ENCODE data around the gene CLIP3. TPM values are rescaled to one million over a fixed set of nuclear protein-coding genes. Genes with fewer than 3 reads are reported as not detected.

Gene CLIP3
- total RNA-seq, 2 experiments from 2014 or later = 0.25 to 0.60 TPM

DNA sequence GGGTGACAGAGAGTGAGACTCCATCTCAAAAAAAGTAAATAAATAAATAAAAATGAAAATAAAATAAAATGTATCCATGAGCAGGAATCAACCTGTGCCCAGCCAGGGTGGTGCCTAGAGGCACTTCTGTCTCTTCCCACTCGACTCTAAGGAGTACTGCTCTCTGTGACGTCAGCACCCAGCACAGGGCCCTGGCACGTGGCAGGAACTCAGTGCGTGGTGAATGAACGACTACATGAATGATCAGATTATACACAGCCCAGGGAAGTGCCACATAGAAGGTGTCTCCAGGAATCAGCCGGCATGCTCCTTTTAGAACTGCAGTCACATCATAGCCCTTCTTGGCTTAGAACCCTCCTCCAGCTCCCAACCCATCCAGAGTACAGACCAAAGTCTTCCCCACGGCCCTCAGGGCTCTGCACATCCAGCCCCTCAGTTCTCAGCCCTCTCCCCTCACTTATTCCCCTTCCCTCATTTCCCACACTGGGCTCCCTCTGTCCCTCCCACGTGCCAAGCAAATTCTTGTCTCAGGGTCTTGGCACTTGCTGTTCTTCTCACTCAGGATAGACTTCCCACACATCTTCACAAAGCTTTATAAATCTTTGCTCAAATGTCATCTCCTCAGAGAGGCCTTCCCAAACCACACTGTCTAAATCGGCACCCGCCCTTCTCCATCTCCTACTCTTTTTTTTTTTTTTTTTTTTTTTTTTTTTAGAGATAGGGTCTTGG lies 4.2 kb downstream of the CLIP3 start:
- Mint-ChIP-seq H3K4me3 (no peak overlapping the region), H3K36me3 (peaks cover 9% of the 10 kb centered on the region), H3K27me3 (no peaks in the 10 kb centered on the region), H3K9me3 (no peaks in the 10 kb centered on the region), H3K4me1 (peaks cover 2% of the 10 kb centered on the region), H3K27ac (no peak overlapping the region)
- DNase-seq = no peak

DNA sequence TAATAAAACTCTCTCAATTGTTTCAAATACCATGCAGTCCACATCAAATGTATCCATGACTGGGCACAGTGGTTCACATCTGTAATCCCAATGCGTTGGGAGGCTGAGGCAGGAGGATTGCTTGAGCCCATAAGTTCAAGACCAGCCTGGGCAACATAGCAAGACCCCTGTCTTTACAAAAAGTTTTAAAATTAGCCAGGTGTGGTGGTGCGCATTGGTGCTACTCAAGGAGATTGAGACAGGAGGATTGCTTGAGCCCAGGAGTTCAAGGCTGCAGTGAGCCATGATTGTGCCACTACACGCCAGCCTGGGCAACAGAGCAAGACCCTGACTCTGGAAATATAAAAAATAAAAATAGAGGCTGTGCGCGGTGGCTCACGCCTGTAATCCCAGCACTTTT lies 5.0 kb downstream of the CLIP3 start:
- Mint-ChIP-seq H3K4me1 (peaks cover 2% of the 10 kb centered on the region), H3K27ac (no peak overlapping the region), H3K36me3 (peaks cover 12% of the 10 kb centered on the region), H3K27me3 (no peaks in the 10 kb centered on the region), H3K4me3 (no peak overlapping the region), H3K9me3 (no peaks in the 10 kb centered on the region)
- DNase-seq = no peak

DNA sequence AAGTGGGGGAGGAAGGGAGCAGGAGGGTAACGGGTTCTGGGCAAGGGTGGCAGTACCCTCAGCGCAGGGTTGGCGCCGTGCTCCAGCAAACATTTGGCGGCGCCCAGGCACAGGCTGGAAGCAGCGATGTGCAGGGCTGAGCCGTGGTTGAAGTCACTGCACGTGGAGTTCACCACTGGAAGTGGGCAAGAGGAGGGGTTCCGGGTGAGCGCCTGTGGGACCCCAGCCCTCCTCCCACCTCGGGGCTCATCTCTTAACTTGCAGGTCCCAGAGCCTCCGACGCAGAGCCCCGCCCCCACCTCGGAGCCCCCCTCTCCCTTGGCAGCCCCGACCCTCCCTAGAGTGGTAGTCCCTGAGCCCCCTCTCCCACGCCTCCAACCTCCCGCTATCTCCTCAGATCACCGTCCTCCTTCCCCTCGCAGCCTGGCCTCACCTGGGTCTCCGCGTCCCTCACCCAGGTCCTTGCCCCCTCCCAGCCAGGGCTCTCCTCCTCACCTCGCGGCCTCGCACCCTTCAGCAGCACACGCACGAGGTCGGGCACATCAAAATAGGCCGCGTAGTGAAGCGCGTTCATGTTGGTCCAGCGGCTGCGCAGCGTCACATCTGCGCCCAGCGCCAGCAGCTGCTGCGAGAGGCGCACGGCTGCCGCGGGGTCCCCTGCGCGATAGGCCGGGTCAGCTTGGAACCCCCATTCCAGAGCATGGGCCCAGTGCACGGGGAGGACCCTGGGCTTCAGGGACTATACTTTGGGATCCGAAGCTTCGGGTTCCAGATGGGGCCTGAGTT lies 6.4 kb downstream of the CLIP3 start:
- H3K27me3 Mint-ChIP-seq = no peaks in the 10 kb centered on the region
- no peak overlapping the region for H3K27ac Mint-ChIP-seq
- no peak for DNase-seq
- peaks cover 12% of the 10 kb centered on the region for H3K36me3 Mint-ChIP-seq
- H3K4me3 Mint-ChIP-seq = no peak overlapping the region
- H3K9me3 Mint-ChIP-seq = no peaks in the 10 kb centered on the region
- no peaks in the 10 kb centered on the region for H3K4me1 Mint-ChIP-seq

DNA sequence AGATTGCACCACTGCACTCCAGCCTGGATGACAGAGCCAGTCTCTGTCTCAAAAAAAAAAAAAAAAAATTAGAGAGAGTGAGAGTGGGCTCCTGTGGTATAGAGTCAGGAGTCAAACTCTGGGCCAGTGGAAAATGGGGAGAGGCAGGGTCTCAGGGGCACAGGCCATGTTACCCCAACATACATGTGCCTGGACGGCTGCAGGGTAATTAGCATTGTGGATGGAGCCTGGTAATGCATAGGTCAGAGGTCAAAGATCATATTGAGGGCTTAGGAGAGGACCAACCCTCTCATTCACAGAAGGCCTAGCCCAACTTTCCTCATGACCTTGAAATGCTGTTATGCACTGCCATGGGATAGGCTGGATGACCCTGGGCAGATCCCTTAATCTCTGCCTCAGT lies 7.1 kb downstream of the CLIP3 start:
- Mint-ChIP-seq H3K4me1 (no peaks in the 10 kb centered on the region), H3K36me3 (peaks cover 11% of the 10 kb centered on the region), H3K4me3 (no peak overlapping the region), H3K27ac (no peak overlapping the region), H3K9me3 (no peaks in the 10 kb centered on the region), H3K27me3 (no peaks in the 10 kb centered on the region)
- no peak for DNase-seq

DNA sequence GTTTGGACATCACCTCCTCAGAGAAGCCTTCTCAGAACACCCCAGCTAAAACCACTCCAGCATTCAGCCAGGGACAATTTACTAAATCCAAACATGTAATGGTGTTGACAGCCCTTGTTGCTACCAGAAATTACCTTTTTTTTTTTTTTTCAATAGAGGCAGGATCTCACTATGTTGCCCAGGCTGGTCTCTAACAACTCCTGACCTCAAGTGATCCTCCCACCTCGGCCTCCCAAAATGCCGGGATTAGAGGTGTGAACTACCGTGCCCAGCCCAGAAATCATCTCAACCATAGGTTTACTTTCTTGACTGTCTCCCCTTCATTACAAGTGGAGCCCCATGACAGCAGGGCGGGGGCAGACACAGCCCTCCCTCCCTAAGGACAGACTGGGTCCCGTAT lies 9.2 kb downstream of the CLIP3 start:
- no peaks in the 10 kb centered on the region for H3K9me3 Mint-ChIP-seq
- no peaks in the 10 kb centered on the region for H3K27me3 Mint-ChIP-seq
- DNase-seq = no peak
- peaks cover 6% of the 10 kb centered on the region for H3K36me3 Mint-ChIP-seq
- no peak overlapping the region for H3K4me3 Mint-ChIP-seq
- H3K27ac Mint-ChIP-seq = no peak overlapping the region
- H3K4me1 Mint-ChIP-seq = no peaks in the 10 kb centered on the region

DNA sequence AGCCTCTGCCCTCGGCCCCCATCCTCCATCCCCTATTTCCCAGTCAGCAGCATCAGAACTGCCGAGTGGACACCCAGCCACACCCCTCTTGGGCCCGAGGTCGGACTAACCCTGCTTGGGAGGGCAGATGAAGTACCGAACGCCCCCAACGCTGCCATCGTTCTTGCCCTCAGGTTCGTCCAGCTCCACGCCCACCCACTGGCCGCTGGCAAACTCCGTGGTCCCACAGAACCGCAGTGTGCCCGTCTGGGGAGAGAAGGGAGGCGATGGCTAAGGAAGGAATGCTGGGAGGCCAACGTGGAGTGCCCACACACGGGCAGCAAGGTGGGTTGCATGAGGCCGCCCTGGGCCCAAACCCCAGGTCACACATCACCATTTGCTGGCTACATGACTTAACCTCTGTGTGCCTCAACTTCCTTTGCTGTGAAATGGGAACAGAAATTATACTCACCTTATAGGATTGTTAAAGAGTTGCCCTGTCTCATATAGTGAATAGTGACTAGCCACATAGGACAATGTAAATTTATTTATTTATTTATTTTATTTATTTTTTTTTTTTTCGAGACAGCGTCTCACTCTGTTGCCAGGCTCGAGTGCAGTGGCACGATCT lies 13.5 kb downstream of the CLIP3 start:
- Mint-ChIP-seq H3K36me3 (peaks cover 9% of the 10 kb centered on the region), H3K27me3 (no peaks in the 10 kb centered on the region)

DNA sequence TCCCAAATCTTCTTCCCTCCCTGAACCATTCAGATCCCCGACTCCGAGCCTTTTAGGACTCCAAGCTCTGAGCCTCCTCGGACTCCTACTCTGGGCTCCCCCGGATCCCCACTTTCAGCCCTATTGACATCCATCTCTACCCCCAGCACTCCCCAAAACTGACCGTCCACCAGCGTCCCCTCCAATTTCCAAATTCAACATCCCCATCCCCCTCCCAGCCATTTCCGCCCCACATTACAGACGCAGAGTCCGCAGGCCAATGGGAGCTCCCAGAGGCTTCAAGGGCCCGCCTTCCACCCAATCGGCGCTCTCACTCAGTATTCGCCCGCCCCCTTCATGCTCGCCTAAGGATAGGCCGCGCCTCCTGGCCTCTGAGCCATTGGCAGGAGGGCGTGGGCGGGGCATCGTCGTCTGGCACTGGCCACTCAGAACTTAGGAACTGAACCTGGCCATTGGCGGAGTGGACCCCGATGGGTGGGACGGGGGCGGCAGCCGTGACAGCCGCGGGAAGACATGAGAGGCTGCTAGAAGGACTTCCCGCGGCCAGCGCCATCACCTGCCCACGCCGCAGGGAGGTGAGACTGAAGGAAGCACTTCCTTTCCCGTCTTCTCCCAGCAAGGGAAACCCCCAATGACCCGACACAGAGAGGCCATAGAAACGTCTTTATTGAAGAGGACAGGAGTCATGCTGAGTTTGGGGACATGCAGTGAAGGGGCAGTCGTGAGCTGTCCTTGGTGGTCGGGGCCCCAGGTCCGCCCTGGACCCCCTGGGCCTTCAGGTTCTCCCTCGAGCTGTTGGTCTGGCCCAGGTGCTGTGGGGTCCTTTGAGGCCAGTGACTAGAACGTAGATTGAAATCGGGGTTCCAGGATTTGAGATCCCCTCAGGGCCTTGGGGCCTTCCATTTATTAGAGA lies 18.4 kb downstream of the CLIP3 start, which contains the start of gene ALKBH6:
ALKBH6 (minus strand) TSS at position 202 of the 913 bp plus-strand sequence. CDS start 816 bp downstream, outside the sequence.
- peak; percentile 100 for DNase-seq
- Mint-ChIP-seq H3K9me3 (no peaks in the 10 kb centered on the region), H3K4me3 (peak within 1 kb of the TSS; percentile 97), H3K27ac (peak within 1 kb of the TSS; percentile 95), H3K4me1 (peaks cover 30% of the 10 kb centered on the region), H3K36me3 (peaks cover 15% of the 10 kb centered on the region), H3K27me3 (no peaks in the 10 kb centered on the region)

More for the DNA sequence above, 13.5 kb downstream of the CLIP3 start:
- H3K4me3 Mint-ChIP-seq = no peak overlapping the region
- H3K4me1 Mint-ChIP-seq = peaks cover 15% of the 10 kb centered on the region
- no peaks in the 10 kb centered on the region for H3K9me3 Mint-ChIP-seq
- H3K27ac Mint-ChIP-seq = no peak overlapping the region
- no peak for DNase-seq

DNA sequence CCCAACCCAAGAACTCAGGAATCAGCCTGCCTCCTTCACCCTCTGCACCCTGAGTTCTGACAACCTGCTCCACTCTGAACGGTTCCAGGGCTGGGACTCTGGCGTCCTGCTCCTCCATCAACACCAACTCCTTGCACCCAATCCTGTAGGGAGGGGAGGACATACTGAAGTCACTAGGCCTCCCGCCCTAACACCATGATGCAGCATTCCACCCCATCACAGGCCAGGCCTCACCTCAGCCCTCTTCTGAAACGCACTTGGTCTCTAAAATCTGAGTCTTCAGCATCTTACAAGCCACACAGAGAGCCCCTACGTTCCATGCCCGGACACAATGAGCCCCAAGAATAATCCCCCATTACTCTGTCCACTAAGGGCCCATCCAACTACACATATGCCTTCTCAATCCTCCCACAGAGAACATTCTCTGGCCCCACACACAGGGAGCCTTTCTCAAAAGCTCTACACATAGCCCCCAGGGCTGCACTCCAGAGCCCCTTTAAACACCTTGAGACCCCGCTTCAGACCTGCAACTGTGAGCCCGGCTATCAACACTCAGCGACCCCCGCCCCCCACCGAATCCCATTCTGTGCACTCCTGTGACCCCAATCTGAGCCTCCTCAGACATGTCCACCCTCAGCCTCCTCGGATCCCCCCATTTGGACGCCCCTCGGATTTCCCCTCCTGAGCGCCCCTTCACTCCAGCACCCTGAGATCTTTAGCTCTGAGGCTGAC lies 19.2 kb downstream of the CLIP3 start:
- Mint-ChIP-seq H3K4me1 (peaks cover 33% of the 10 kb centered on the region), H3K27ac (peak overlapping the region; percentile 95), H3K4me3 (peak overlapping the region; percentile 97), H3K27me3 (no peaks in the 10 kb centered on the region), H3K36me3 (peaks cover 14% of the 10 kb centered on the region), H3K9me3 (no peaks in the 10 kb centered on the region)
- DNase-seq = no peak

DNA sequence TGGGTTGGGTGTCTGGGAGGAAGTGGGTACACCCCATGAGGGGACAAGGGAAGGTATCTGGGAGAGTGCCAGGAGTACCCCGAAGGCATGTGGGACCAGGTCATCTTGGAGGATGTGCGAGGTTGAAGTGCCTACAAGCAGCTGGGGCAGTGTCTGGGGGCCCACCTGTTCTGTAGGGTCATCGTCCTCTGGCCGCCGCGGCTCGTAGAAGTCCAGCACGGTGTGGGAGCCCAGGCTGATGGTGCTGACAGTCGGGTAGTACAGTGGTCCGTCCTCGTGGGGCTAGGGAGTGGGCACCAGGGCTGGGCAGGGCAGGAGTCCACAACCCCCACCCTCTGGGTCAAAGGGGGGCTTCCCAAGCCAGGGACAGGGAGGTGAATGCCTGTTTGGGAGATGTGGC lies 22.3 kb downstream of the CLIP3 start:
- peaks cover 11% of the 10 kb centered on the region for H3K36me3 Mint-ChIP-seq
- DNase-seq = no peak
- no peaks in the 10 kb centered on the region for H3K27me3 Mint-ChIP-seq
- H3K27ac Mint-ChIP-seq = no peak overlapping the region
- no peaks in the 10 kb centered on the region for H3K9me3 Mint-ChIP-seq
- H3K4me3 Mint-ChIP-seq = no peak overlapping the region
- peaks cover 28% of the 10 kb centered on the region for H3K4me1 Mint-ChIP-seq

DNA sequence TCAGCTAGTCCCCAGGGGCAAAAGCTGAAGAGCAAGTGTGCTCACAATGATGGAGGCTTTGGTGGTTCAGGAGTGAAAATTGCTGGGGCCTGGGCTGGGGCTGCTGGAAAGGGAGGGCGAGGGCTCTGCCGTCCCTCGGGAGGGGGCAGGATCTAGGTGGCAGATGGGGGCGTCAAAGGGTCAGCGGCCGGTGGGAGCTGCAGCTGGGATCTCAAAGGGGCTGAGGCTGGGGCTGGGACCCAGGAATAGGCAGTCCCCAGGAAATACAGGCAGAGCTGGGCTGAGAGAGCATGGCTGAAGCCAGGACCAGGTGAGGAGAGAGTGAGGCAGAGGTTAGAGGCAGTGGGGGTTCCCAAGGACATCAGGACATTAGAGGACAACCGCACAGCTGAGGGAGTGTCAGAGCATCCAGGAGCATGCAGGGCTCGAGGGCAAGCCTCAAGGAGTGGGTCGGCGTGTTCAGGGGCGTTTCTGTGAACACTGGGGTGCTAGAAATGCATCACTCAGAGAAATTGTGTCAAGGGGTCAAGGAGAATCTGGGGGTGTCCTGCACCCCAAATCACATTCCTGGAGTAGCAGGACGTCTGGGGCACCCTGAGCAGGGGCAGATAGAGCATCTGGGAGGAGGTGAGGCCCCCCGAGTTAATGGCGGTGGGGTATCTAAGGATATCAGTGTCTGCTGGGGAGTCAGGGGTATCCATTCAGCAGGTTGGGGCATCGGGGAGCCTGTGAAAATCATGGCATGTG lies 22.9 kb downstream of the CLIP3 start:
- Mint-ChIP-seq H3K4me3 (peak overlapping the region; percentile 61), H3K9me3 (no peaks in the 10 kb centered on the region), H3K27ac (no peak overlapping the region), H3K4me1 (peaks cover 22% of the 10 kb centered on the region), H3K27me3 (no peaks in the 10 kb centered on the region), H3K36me3 (peaks cover 11% of the 10 kb centered on the region)
- no peak for DNase-seq

DNA sequence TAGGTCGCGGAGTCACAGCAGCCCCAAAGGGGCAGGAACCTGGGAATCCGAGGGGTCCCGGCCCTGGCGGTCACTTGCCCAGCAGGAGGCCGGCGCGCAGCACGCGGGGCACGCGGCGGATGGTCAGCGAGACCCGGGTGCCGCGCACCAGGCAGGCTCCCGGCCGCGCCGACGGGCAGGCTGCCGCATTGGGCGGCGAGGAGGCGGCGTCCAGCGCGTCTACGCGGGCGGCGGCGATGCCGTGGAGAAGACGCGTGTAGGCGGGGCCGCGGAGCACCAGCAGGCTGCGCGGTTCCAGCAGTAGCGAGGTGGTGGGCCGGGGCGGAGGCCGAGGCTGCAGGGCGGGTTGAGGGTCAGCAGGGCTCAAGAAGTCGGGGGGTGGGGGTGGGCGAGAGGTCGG lies 23.5 kb downstream of the CLIP3 start:
- H3K4me1 Mint-ChIP-seq = peaks cover 18% of the 10 kb centered on the region
- H3K4me3 Mint-ChIP-seq = peak overlapping the region; percentile 61
- H3K9me3 Mint-ChIP-seq = no peaks in the 10 kb centered on the region
- H3K27me3 Mint-ChIP-seq = no peaks in the 10 kb centered on the region
- peaks cover 11% of the 10 kb centered on the region for H3K36me3 Mint-ChIP-seq
- DNase-seq = peak; percentile 70
- no peak overlapping the region for H3K27ac Mint-ChIP-seq

DNA sequence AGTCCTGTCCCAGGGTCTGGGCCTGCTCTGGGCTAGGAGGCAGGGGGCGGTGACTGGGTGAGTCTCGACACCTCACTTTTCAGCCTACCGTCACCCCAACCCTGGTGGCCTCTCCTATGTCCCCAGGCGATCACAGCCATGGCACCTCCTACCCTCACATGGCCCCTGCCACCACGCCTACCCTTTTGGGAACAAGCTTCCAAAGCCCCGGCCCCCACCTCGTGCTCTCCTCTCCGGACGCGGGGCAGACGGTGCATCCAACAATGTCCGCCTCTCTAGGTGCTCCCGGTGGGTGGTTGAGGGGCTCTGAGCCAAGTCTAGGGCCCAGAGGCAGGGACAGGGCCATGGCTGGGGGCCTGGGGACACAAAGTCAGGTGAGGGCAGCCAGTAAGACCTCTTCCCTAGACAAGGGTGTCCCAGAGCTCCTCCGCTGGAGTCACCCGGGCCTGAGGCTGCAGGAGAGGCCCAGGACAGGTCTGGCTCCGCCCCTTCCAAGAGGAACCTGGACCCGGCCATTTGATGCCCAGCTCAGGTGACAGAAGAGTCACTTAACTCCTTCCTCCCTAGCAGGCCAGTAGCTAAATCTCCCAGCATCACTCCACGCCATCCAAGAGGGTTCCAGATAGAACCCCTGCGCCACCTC lies 24.2 kb downstream of the CLIP3 start, which contains the start of gene SYNE4:
SYNE4 (minus strand) TSS at position 478 of the 643 bp plus-strand sequence; CDS start at position 346, 132 bp downstream.
- Mint-ChIP-seq H3K27ac (no peak within 1 kb of the TSS), H3K27me3 (no peaks in the 10 kb centered on the region), H3K9me3 (no peaks in the 10 kb centered on the region), H3K4me1 (peaks cover 17% of the 10 kb centered on the region), H3K4me3 (peak within 1 kb of the TSS; percentile 61), H3K36me3 (peaks cover 11% of the 10 kb centered on the region)
- DNase-seq = no peak

DNA sequence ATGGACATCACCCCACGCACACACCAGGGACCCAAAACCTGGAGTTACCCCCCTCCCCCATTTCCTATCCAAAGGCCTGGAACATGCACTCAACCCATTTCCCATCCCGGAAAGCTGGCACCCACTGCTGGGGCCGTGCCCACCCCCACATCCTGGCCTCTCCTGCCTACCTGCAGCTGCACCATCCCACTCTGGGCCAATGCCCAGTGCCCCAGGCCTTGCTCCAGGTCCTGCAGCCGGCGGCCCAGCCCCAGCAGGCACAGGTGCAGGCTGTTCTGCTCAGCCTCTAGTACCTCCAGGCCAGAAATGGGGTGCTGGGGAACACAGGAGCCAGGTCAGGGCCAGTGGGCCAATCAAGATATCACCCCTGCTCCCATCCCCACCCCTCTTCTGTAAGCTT lies 25.7 kb downstream of the CLIP3 start:
- peaks cover 18% of the 10 kb centered on the region for H3K36me3 Mint-ChIP-seq
- peaks cover 10% of the 10 kb centered on the region for H3K4me1 Mint-ChIP-seq
- no peak overlapping the region for H3K4me3 Mint-ChIP-seq
- H3K27ac Mint-ChIP-seq = no peak overlapping the region
- H3K27me3 Mint-ChIP-seq = no peaks in the 10 kb centered on the region
- H3K9me3 Mint-ChIP-seq = no peaks in the 10 kb centered on the region
- DNase-seq = no peak

Measured in activated naive CD8-positive, alpha-beta T cell treated with anti-CD3 and anti-CD28 coated beads for 36 hours (primary cell).